NCI-H446 treated with DMSO at 0.1 percent for 48 hours (cell line): Measurements from ENCODE around the gene LGR6.
"Not testable (repeated sequence)": the region's sequence is repeated elsewhere in the genome, so short reads cannot be mapped to it uniquely, and the experiment has no call there.

Experiments
- DNase-seq: peaks from one replicate; lab custom pipeline; 2025; lab: John Stamatoyannopoulos, UW

Gene LGR6

DNA sequence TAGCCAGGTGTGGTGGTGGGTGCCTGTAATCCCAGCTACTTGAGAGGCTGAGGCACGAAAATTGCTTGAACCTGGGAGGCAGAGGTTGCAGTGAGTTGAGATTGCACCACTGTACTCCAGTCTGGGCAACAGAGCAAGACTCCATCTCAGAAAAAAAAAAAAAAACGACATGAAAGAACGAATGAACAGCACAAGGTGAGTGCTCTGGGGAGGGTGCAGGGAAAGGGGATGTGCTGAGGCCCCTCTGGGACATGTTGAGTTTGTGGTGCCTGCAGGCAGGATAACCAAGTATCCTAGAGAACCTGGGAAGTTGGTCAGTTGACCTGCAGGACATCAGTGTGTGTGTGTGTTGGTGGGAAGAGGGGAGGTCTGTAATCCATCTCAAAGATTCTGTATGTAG lies 46.6 kb downstream of the LGR6 start:
- not testable (repeated sequence) for DNase-seq

DNA sequence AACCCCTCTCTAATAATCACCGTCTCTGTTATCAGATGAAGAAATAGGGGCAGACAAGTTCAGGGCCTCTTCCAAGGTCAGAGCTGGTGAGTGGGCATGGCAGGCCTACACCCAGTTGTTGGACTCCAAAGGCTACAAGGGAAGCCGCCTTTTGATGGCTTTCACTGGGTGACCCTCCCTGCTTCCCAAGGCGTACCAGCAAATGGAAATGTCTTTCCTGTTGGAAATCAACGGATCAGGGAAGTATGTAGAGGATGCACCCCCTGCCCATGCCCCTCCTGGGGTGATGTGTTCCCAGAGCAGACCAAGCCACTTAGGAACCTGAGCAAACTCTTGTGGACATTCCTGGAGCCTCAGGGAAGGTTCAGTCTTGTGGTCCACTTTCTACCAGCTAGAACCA lies 47.4 kb downstream of the LGR6 start:
- DNase-seq = no peak

DNA sequence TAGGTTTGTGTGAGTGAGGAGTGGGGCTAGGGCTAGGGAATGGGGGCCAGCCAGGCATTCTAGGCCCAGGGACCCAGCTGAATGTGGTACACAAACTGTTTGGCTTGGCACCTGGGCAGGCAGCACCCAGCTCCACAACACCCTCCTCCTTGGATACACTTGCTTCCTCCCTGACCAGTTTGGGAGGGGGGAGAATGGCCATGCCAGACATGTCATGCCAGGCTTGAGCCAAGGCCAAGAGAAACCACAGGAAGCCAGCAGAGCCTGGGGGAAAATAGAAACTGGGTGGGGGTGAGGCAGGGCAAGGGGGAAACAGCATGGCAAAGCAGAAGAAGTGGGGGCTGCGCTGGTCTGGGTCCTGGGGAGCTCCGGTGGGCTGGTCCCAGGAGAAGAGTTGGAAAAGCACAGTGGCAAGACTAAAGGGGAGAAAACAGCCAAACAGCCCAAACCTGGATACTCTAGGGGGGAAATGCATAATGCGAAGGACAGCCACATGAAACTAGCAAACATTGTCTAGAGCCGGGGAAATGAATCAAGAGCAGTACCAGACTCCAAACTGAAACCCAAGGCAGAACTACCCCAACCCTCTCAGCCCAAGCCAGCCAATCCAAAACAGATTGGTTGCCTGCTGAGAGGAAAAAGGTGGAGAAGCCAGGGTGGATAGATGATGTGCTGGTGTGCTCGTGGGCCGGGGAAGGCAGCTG lies 47.9 kb downstream of the LGR6 start:
- DNase-seq = no peak

DNA sequence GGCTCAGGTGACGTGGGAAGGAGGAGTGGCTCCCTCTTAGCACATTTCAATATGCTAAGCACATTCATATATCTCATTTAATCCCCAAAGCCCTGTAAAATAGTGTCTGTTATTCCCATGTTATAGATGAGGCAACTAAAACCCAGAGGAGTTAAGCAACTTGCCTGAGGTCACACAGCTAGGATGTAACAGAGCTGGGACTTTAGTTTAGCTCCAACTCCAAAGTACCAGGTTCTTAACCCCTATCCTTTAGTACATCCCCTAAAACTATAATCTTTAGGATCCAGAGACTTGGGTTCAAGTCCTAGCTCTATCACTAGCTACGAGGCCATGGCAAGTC lies 48.5 kb downstream of the LGR6 start:
- no peak for DNase-seq

DNA sequence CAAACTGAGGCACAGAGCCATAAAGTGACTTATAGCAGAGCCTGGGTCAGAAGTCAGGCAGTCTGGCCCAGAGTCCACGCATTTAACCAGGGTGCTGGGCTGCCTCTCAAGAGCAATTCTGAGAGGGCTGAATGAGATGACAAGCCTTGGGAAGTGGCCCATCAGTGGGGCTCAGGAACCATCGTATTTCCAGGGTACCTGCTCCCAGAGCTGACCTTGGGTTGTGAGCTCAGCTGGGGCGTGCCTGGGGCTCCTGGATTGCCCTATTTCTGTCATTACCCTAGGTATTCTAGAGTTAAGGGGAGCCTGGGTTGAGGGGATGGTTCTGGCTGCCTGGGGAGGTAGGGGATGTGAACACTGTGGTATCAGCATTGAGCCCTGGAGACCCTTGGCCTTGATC lies 49.4 kb downstream of the LGR6 start:
- DNase-seq = no peak

DNA sequence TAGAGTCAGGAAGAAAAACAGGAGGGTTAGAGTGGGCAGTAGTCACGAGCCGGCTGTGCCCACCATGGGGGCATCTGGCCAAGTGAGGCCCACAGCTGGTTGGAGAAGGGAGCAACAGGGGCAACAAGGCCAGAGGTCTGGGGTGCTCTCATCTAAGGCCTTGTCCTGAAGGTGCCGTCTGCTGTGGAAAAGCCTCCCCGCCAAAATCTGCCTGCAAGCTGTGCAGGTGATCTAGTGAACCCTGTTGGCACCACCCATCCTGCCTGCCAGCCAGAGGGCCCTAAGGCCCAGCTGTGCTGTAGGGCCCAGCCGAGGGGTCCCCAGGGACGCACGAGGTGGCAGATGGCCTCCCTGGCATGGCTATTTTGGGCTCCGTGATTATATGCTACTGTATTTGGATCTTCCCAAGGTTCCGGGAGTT lies 51.3 kb downstream of the LGR6 start:
- DNase-seq = no peak

DNA sequence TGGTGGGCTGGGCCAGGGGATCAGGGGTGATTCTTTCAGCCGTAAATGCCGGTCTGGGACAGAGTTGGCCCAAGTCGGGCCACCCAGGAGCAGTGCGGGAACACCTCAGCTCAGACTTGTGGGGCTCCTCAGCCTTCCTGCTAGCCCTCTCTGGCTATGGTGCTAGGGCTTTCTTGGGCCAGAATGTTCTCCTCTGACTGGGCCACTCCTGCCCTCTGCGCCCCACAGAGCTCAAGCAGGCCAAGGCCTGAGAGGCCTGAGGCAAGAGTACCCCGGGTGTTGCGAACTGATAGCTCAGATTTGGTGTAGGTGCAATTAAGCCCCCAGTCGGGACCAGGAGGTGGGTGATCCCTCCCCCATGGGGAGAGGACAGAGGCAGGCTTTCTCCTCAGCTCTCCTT lies 51.8 kb downstream of the LGR6 start:
- DNase-seq = no peak

DNA sequence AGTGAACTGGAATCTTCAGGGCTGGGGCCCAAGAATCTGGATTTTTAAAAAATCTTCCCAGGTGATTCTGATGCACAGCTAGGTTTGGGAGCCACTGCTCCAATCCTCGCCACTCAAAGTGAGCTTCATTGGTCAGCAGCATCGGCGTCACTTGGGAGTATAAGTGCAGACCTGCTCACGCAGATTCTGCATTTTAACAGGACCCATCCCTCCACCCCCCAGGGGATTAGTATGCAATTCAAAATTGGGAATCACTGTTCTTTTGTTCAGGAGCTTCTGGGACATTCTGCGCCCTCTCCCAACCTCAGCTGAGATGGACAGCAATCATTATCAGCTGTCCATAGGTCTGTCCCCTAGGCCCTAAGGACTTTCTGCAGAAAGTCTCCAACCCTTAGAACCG lies 53.5 kb downstream of the LGR6 start:
- DNase-seq = no peak

DNA sequence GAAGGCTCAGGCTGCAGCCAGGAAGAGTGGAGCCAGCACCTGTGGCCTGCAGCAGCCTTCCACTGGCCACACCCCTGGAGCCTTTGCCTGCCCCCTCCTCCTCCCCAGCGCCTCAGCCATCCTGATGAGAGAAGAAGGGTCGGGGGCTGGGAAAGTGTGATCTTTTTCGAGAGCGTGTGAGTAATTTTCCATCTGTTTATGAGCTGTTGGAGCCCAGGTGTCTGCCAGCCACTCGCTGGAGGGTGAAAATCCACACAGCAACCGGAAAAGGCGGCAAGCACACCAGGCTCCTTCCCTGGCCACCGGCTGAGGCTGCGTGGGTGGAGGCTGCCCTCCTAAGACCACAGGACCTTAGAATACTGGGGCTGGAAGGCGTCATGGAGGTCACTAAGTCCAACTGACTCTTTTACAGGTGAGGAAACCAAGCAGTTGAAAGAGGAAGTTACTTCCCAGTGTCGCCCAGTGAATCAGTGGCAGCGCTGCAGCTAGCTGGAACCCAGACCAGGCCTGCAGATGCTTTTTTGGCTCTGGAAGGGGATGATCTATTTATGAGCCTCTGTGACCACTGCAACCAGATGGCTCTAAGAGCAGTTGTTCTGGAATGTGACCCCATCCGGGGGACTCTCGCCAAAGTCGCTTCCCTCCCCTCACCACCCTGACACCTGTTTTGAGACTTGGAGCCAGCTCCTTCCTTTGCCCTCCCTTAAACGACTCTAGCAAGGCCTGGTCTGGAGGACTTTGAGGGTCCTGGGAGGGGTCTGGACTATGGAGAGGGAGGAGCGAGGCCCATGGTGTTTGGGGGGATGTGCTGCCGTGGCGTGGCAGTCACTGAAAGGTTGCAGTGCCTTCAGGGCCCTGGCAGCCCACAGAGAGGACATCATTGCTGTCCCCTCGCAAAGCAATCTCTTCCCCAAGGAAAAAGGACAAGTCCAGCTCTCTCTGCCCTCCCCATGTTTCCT lies 54.5 kb downstream of the LGR6 start:
- peak; percentile 5 for DNase-seq

DNA sequence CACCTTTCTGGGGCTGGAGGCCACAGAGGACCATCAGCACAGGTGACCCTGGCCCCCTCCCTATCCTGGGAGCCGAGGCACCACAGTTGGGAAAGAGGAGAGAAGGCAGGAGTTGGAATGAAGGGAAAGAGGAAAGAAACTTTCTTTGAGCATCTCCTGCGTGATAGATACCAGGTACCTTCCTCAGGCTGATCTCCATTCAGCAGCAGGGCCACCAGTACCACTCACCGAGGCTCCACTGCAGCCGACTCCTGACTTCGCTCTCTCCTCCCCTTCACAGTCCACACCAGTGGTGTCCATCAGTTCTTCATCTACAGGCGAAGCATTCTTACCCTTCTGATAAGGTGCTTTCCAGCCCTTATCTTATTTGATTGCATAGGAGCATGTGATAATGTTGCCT lies 55.3 kb downstream of the LGR6 start:
- no peak for DNase-seq

DNA sequence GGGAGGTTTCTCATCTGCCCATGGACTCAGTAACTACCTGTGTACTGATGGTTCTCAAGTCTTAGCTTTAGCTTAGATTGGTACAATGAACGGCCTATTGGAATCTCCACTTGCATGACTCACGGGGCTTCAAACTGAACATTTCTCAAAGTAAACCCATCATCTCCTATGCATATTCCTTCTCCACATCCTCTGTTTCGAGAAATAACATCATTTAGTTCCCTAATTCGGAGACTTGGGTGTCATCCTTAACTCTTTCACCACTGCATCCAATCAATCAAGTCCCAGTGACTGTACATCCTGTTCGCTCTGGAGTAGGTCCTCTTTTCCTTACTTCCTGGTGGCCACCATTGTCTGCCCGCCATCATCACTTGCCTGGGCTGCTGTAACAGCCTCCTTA lies 55.8 kb downstream of the LGR6 start:
- DNase-seq = no peak

DNA sequence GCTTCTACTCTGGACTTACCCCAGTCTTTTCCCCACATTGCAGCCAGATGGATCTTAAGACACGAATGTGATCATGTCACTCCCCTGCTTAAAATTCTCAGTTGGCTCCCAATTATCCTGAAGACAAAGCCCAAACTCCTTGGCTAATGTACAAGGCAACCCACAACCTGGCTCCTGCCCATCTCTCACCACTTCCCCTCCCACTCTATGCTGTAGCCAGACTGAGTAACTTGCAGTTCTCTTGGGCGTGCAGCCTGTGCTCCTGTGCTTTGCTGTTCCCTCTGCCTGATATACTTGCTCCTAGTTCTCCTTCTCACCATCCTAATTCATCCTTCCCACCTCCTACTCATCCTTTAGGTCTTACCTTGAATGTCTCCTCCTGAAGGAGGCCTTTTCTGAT lies 56.2 kb downstream of the LGR6 start:
- DNase-seq = no peak

DNA sequence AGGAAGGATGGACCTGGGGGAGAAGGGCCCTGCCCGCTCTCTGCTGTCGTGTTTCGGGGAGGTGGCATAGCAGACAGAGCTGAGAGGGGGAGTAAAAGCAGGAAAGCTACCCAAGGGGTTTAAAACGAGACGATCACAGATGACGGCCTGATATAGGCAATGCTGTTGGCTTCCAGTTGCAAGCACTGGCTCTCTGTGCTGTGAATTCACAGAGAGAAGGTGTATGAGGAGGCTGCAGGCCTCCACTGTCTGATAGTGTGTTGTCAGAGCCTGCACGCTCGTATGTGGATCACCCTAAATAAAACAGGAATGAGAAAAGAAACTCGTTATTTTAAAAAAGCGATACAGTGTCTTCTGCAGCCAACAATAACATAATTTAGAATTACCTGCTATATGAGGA lies 57.4 kb downstream of the LGR6 start:
- DNase-seq = no peak

DNA sequence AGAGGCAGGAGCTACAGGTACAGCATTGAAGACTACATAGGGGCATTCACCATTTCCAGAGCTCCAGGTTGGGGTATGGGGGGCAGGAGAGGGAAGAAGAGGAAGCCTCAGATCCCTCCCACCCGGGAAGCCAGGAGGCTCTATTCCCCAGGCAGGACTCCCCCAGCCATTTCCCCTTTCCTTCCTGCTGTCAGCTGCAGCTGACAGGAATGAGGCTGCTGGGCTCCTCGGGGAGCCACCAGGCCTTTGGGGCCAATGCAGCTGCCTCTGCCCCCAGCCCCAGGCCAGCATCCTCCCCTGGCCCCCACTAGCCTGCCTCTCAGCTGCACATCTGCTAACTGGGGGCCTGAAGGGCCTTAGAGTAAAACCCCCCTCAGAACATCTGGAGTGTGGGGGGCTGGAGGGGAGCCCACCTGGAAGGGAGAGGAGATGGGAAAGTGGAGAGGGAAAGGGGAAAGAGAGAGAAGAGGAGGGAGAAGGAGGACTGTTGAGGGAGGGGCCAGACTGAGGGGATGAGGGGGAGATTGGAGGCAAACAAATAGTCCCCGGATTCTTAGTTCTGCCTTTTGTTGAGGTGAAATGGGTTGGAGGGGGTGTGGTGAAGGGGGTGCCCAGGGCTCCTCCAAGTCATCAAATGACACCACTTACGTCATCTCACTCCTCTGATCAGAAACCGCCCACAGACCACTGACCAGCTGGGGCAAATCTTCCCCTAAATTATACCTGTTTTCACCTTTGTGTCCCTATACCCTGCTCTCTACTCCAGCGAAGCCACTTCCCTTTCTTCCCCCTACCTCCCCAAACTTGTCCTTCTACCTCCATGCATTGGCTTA lies 58.0 kb downstream of the LGR6 start:
- no peak for DNase-seq

DNA sequence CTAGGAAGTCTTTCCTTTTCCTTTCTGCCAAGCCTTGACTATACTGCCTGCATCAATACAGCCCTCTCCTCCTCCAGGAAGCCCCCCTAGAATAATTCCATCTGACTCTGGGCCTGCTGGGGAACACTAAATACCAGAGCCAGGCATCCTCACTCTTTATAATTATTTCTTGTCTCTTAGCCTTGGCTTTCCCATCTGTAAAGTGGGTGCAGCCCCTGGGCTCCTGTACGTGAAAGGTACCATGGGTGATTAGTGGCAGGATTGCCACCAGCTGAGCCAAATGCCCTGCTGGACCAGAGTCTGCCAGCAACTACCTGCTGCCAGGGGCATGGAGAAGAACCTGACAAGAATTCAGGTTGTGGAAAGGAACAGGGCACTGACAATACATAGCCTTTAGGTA lies 58.7 kb downstream of the LGR6 start:
- no peak for DNase-seq

DNA sequence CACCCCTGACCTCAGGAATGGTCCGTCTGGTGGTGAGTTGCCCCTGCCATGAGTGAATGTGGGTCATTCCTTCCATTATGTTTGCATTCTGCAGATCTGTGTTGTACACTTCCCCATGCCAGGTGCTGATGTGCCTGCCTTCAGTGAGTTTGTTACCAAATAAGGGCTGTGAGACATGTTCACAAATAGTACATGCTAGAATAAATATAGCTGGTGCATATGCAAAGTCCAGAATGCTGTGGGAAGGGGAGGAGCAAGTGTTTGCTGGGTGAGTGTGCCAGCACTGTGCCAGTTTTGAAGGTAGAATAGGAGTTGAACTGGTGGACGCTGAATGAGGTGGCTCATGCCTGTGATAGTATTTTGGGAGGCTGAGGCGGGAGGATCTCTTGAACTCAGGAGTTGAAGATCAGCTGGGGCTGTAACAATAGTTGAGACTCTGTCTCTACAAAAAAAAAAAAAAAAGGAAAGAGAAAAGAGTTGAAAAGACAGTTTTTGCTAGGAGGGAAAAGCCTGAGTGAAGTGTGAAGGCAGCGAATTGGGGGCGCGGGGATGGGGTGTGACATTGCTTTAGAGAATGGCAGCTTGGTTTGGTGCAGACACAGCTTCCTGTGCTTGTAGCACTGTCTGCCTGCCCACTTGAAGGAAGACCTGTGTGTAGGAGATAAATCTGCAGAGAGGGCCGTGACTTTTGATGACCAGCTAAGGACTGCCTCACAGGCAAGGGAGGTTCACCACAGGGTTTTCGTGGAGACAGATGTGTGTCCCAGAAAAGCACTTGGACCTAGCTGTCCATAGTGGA lies 61.1 kb downstream of the LGR6 start:
- DNase-seq = no peak

DNA sequence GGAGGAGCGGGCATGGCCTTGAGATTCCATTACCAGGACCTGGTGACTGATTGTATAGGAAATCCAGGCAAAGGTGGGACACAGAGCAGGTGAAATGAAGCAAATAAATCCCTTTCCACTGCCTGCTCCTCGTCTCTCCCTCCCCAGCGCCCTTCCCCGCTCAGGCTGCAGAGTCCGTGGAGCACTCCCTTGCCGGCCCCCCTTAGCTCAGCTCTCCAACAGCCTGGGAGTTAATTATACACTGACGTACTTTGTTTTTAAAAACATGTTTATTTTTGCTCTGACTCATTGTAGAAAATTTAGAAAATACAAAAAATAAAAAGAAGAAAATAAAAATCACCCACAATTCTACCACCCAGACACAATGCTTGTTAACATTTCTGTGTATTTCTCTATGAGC lies 61.7 kb downstream of the LGR6 start:
- no peak for DNase-seq

DNA sequence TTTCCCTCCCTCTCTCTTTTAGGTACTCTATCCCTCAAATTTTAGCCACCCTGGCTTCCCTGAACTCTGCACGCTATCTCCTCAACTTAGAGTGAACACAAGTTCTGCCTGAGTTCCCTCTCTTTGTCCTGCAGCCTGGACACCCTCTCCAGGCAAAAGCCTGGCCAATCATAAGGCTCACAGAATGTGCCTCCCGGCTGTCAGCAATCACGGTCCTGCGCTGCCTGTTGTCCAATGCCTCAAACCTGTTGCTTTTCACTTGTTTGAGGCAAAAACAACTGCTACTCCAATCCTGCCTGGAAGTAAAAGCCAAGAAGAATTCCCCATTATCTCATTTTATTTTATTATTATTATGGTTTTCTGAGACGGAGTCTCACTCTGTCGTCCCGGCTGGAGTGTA lies 66.1 kb downstream of the LGR6 start:
- DNase-seq = no peak

DNA sequence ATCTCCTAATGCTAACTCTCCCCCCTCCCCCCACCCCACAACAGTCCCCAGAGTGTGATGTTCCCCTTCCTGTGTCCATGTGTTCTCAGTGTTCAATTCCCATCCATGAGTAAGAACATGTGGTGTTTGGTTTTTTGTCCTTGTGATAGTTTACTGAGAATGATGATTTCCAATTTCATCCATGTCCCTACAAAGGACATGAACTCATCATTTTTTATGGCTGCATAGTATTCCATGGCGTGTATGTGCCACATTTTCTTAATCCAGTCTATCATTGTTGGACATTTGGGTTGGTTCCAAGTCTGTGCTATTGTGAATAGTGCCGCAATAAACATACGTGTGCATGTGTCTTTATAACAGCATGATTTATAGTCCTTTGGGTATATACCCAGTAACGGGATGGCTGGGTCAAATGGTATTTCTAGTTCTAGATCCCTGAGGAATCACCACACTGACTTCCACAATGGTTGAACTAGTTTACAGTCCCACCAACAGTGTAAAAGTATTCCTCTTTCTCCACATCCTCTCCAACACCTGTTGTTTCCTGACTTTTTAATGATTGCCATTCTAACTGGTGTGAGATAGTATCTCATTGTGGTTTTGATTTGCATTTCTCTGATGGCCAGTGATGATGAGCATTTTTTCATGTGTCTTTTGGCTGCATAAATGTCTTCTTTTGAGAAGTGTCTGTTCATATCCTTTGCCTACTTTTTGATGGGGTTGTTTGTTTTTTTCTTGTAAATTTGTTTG lies 67.8 kb downstream of the LGR6 start:
- DNase-seq = not testable (repeated sequence)

DNA sequence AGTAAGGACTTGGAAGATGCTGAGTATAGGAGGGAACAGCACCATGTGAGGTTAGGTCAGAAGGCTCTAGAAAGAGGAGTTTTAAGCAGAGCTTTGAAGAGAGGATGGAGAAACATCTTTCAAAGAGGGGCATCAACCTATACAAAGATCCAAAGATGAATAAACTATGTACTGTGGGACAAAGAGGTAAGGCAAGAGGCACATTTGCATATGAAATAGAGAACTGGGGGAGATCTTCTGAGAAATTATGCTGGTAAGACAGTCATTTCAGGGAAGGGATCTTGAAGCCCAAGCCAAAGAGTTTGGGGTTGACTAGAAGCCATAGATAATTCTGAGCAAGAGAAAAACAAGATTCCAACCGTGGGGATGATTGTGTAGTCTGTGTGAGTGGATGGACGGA lies 70.0 kb downstream of the LGR6 start:
- DNase-seq = no peak

DNA sequence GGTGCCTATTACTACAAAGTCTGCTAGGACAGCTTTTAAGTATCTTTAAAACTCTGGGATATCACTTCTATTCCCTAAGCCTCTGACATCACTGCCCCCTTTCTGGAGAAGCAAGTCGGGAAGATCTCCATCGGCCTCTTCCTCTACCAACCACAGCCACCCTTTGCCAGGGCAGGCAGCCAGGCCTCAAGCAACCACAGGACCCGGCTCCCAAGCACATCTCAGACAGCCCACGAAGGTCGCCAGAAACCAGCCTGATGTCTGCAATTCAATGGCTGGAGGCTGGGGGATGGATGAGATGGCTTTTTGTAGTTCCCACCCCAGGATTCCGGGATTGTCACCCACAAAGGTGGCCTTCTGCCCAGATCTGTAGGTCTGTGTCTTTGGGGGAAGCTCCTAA lies 70.7 kb downstream of the LGR6 start:
- DNase-seq = no peak
